ENCODE data around the gene SELENBP1.
"Not testable (repeated sequence)": the region's sequence is repeated elsewhere in the genome, so short reads cannot be mapped to it uniquely, and the experiment has no call there.

Gene SELENBP1

GRCh38 chr1:151377150-151377884 is 4.8 kb upstream of the SELENBP1 start:
- no peak for DNase-seq

- no peak for DNase-seq
Measured at GRCh38 chr1:151373196-151373595, 691 bp upstream of the SELENBP1 start.

GRCh38 chr1:151371370-151372057 is 991 bp downstream of the SELENBP1 start:
- DNase-seq, result peak; percentile 70

GRCh38 chr1:151370211-151370911 is 2.1 kb downstream of the SELENBP1 start:
- DNase-seq, result no peak

GRCh38 chr1:151369621-151370048 is 2.9 kb downstream of the SELENBP1 start:
- DNase-seq, result no peak

GRCh38 chr1:151369302-151369610 is 3.2 kb downstream of the SELENBP1 start:
- no peak for DNase-seq

GRCh38 chr1:151368393-151369301 is 3.9 kb downstream of the SELENBP1 start:
- peak; percentile 70 for DNase-seq

- no peak for DNase-seq
Measured at GRCh38 chr1:151367658-151368392, 4.7 kb downstream of the SELENBP1 start.

GRCh38 chr1:151364996-151365395 is 7.5 kb downstream of the SELENBP1 start:
- DNase-seq, result no peak

- no peak for DNase-seq
Measured at GRCh38 chr1:151362308-151363155, 10.0 kb downstream of the SELENBP1 start.

GRCh38 chr1:151361883-151362282 is 10.6 kb downstream of the SELENBP1 start:
- DNase-seq, result no peak

GRCh38 chr1:151356696-151357095 is 15.8 kb downstream of the SELENBP1 start:
- DNase-seq, result no peak

GRCh38 chr1:151352021-151352718 is 20.3 kb downstream of the SELENBP1 start:
- no peak for DNase-seq

GRCh38 chr1:151350323-151350722 is 22.2 kb downstream of the SELENBP1 start:
- not testable (repeated sequence) for DNase-seq

GRCh38 chr1:151347523-151348246 is 24.8 kb downstream of the SELENBP1 start:
- DNase-seq, result no peak

- peak; percentile 93 for DNase-seq
Measured at GRCh38 chr1:151346769-151347522, 25.6 kb downstream of the SELENBP1 start, which contains the start of gene RFX5. Gene RFX5, minus strand, starts transcription at chr1:151347252. Its CDS starts 932 bp downstream, at chr1:151346320.

GRCh38 chr1:151346082-151346768 is 26.3 kb downstream of the SELENBP1 start:
- DNase-seq, result no peak

- DNase-seq, result no peak
Measured at GRCh38 chr1:151344291-151344690, 28.2 kb downstream of the SELENBP1 start.
